IPS DF 4.7 (cell line): ENCODE results near the gene PGM1.
"Not testable (repeated sequence)": the region's sequence is repeated elsewhere in the genome, so short reads cannot be mapped to it uniquely, and the experiment has no call there.

Experiments
- DNase-seq: peaks from one replicate; pipeline ENCODE4 v3.0.0-alpha.2; 2013; ENCODE audit warnings: low spot score; ENCODE audit errors: extremely low read depth

PGM1 gene

GRCh38 chr1:63593303-63593885 lies at the start of gene PGM1:
PGM1 (plus strand) TSS chr1:63593411; CDS start chr1:63593489, 78 bp downstream.
- no peak for DNase-seq

- DNase-seq = no peak
These were observed 47.4 kb upstream of the PGM1 start for GRCh38 chr1:63545780-63546179.

GRCh38 chr1:63547621-63548294 lies 45.5 kb upstream of the PGM1 start:
- no peak for DNase-seq

- no peak for DNase-seq
These were observed 44.9 kb upstream of the PGM1 start for GRCh38 chr1:63548303-63548702.

- no peak for DNase-seq
These were observed 44.3 kb upstream of the PGM1 start for GRCh38 chr1:63548877-63549276.

- DNase-seq = no peak
These were observed 37.7 kb upstream of the PGM1 start for GRCh38 chr1:63555480-63555879.

GRCh38 chr1:63557365-63557987 lies 35.7 kb upstream of the PGM1 start:
- no peak for DNase-seq

- no peak for DNase-seq
These were observed 33.9 kb upstream of the PGM1 start for GRCh38 chr1:63559357-63559756.

- no peak for DNase-seq
These were observed 29.5 kb upstream of the PGM1 start for GRCh38 chr1:63563745-63564144.

- no peak for DNase-seq
These were observed 24.1 kb upstream of the PGM1 start for GRCh38 chr1:63569068-63569467.

- DNase-seq = no peak
These were observed 23.4 kb upstream of the PGM1 start for GRCh38 chr1:63569640-63570316.

- not testable (repeated sequence) for DNase-seq
These were observed 20.5 kb upstream of the PGM1 start for GRCh38 chr1:63572686-63573085.

- DNase-seq = not testable (repeated sequence)
These were observed 18.9 kb upstream of the PGM1 start for GRCh38 chr1:63574203-63574796.

GRCh38 chr1:63575340-63575826 lies 17.8 kb upstream of the PGM1 start:
- no peak for DNase-seq

GRCh38 chr1:63586326-63586725 lies 6.9 kb upstream of the PGM1 start:
- not testable (repeated sequence) for DNase-seq

- DNase-seq = no peak
These were observed 3.0 kb upstream of the PGM1 start for GRCh38 chr1:63590166-63590560.

GRCh38 chr1:63592536-63593302 lies 492 bp upstream of the PGM1 start:
- no peak for DNase-seq

GRCh38 chr1:63593886-63594605 lies 835 bp downstream of the PGM1 start:
- no peak for DNase-seq

- DNase-seq = no peak
These were observed 2.2 kb downstream of the PGM1 start for GRCh38 chr1:63595435-63595834.

- no peak for DNase-seq
These were observed 6.6 kb downstream of the PGM1 start for GRCh38 chr1:63599799-63600198.
